HepG2 (cell line): ENCODE results near the gene TRABD. TPM values are rescaled to one million over a fixed set of nuclear protein-coding genes. Genes with fewer than 3 reads are reported as not detected.

Source experiments
- ARNT ChIP-seq: fragments of 450-650 bp; IDR thresholded peaks from 2 replicates; pipeline ENCODE4 v1.6.1; 2017
- CENPBD1 ChIP-seq: sonication (generic); formaldehyde crosslinking; IDR thresholded peaks from 2 replicates; pipeline ENCODE4 v1.8.0; 2022; ENCODE audit warnings: missing genetic modification reagents, low read depth, mild to moderate bottlenecking, borderline replicate concordance
- ETS1 ChIP-seq: sonication (generic); formaldehyde crosslinking; IDR thresholded peaks from 2 replicates; pipeline ENCODE4 v1.4.0; 2020; ENCODE audit warnings: missing genetic modification reagents
- HNF4G ChIP-seq, 2 experiments: sonication (generic) in 1 of 2; formaldehyde crosslinking in 1 of 2; IDR thresholded peaks; 2 replicates each; pipeline versions ENCODE4 v1.4.0 to v1.6.1; 2011 to 2020; ENCODE audit warnings: borderline replicate concordance in 2 of 2, low read depth in 2 of 2, mild to moderate bottlenecking in 2 of 2, low read length in 1 of 2, missing genetic modification reagents in 1 of 2, moderate library complexity in 1 of 2
- JDP2 ChIP-seq: sonication (generic); formaldehyde crosslinking; IDR thresholded peaks from 2 replicates; pipeline ENCODE4 v1.8.1; 2022; ENCODE audit warnings: missing genetic modification reagents, borderline replicate concordance
- KDM2A ChIP-seq: sonication (generic); formaldehyde crosslinking; IDR thresholded peaks from 2 replicates; pipeline ENCODE4 v1.4.0; 2020; ENCODE audit warnings: low read depth, missing genetic modification reagents, borderline replicate concordance
- MAFG ChIP-seq: sonication (generic); formaldehyde crosslinking; IDR thresholded peaks from 2 replicates; pipeline ENCODE4 v1.5.1; 2020; ENCODE audit warnings: mild to moderate bottlenecking, missing genetic modification reagents
- NBN ChIP-seq: fragments of 450-650 bp; conservative IDR thresholded peaks from 2 replicates; pipeline ENCODE4 v1.6.1; 2017
- RXRB ChIP-seq: IDR thresholded peaks from 2 replicates; pipeline ENCODE4 v1.6.1; 2016; ENCODE audit warnings: borderline replicate concordance, missing genetic modification reagents, missing compliant biosample characterization
- ZFY ChIP-seq: sonication (generic); formaldehyde crosslinking; IDR thresholded peaks from 2 replicates; pipeline ENCODE4 v1.4.0; 2020; ENCODE audit warnings: missing genetic modification reagents
- ZNF263 ChIP-seq: sonication (generic); formaldehyde crosslinking; IDR thresholded peaks from 2 replicates; pipeline ENCODE4 v1.4.0; 2020; ENCODE audit warnings: missing genetic modification reagents
- ZNF292 ChIP-seq: sonication (generic); formaldehyde crosslinking; IDR thresholded peaks from 2 replicates; pipeline ENCODE4 v1.8.1; 2022; ENCODE audit warnings: mild to moderate bottlenecking, low read depth, missing genetic modification reagents, borderline replicate concordance
- ZNF552 ChIP-seq: sonication (generic); formaldehyde crosslinking; IDR thresholded peaks from 2 replicates; pipeline ENCODE4 v1.9.0; 2022; ENCODE audit warnings: missing genetic modification reagents, mild to moderate bottlenecking, borderline replicate concordance
- ZNF777 ChIP-seq: sonication (generic); formaldehyde crosslinking; IDR thresholded peaks from 2 replicates; pipeline ENCODE4 v1.4.0; 2020; ENCODE audit warnings: missing genetic modification reagents
- polyA plus RNA-seq, 8 experiments: library from polyadenylated mRNA; depleted of rRNA in 3 of 8; stranded (reverse) in 7 of 8; unstranded in 1 of 8; fragments of >200 nt; fragmentation: Illumina TruSeq in 4 of 8; extraction: Trizol in 4 of 8; gene quantifications; 2 replicates each; pipeline versions ENCODE4 v1.2.1 to v1.2.3, GENCODE V29; 2011 to 2016; ENCODE audit warnings: low read depth in 4 of 8, missing spikeins in 1 of 8, mixed read lengths in 1 of 8; ENCODE audit not compliant: insufficient read depth in 1 of 8
- total RNA-seq, 5 experiments: library from RNA; depleted of rRNA; stranded (reverse); fragments of >200 nt; fragmentation: Illumina TruSeq; extraction: Trizol; gene quantifications; 2 replicates each; pipeline ENCODE4 v1.2.3, GENCODE V29; 2016; ENCODE audit warnings: low read depth in 1 of 5
- TF ChIP-seq, protein P1 (sequence below): sonication (generic); formaldehyde crosslinking; conservative IDR thresholded peaks from 2 replicates; pipeline ENCODE4 v1.4.0; 2020; ENCODE audit warnings: mild to moderate bottlenecking, missing genetic modification reagents, moderate library complexity
- TF ChIP-seq, protein P2 (sequence below): IDR thresholded peaks from 2 replicates; pipeline ENCODE4 v1.6.1; 2018; ENCODE audit warnings: missing genetic modification reagents
- TF ChIP-seq, protein P3 (sequence below): sonication (generic); formaldehyde crosslinking; IDR thresholded peaks from 2 replicates; pipeline ENCODE4 v1.9.0; 2022; ENCODE audit warnings: low read depth, missing genetic modification reagents
- TF ChIP-seq, protein P4 (sequence below): sonication (generic); formaldehyde crosslinking; IDR thresholded peaks from 2 replicates; pipeline ENCODE4 v1.4.0; 2020; ENCODE audit warnings: mild to moderate bottlenecking, low read depth, missing genetic modification reagents

TRABD gene
- total and polyA plus RNA-seq, 2 of the 13 experiments (the other 11 are each of a cell fraction or from before 2014, with no cell fraction given): 21.5 to 28.9 TPM

- TF ChIP-seq, protein P1, sequence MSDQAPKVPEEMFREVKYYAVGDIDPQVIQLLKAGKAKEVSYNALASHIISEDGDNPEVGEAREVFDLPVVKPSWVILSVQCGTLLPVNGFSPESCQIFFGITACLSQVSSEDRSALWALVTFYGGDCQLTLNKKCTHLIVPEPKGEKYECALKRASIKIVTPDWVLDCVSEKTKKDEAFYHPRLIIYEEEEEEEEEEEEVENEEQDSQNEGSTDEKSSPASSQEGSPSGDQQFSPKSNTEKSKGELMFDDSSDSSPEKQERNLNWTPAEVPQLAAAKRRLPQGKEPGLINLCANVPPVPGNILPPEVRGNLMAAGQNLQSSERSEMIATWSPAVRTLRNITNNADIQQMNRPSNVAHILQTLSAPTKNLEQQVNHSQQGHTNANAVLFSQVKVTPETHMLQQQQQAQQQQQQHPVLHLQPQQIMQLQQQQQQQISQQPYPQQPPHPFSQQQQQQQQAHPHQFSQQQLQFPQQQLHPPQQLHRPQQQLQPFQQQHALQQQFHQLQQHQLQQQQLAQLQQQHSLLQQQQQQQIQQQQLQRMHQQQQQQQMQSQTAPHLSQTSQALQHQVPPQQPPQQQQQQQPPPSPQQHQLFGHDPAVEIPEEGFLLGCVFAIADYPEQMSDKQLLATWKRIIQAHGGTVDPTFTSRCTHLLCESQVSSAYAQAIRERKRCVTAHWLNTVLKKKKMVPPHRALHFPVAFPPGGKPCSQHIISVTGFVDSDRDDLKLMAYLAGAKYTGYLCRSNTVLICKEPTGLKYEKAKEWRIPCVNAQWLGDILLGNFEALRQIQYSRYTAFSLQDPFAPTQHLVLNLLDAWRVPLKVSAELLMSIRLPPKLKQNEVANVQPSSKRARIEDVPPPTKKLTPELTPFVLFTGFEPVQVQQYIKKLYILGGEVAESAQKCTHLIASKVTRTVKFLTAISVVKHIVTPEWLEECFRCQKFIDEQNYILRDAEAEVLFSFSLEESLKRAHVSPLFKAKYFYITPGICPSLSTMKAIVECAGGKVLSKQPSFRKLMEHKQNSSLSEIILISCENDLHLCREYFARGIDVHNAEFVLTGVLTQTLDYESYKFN (CRISPR knock-in tag): peak; percentile 86
- TF ChIP-seq, protein P2, sequence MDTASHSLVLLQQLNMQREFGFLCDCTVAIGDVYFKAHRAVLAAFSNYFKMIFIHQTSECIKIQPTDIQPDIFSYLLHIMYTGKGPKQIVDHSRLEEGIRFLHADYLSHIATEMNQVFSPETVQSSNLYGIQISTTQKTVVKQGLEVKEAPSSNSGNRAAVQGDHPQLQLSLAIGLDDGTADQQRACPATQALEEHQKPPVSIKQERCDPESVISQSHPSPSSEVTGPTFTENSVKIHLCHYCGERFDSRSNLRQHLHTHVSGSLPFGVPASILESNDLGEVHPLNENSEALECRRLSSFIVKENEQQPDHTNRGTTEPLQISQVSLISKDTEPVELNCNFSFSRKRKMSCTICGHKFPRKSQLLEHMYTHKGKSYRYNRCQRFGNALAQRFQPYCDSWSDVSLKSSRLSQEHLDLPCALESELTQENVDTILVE (CRISPR knock-in tag): no peak
- TF ChIP-seq RXRB (CRISPR knock-in tag) (peak; percentile 76; the same call in 1 of the 2 replicates), ARNT (no peak), NBN (no peak), ZNF777 (CRISPR knock-in tag) (0 out of 2 replicates have a peak, but pooled peaks have one; percentile 57), CENPBD1 (CRISPR knock-in tag) (no peak), ZFY (CRISPR knock-in tag) (peak; percentile 76; the same call in 1 of the 2 replicates), HNF4G (IDR thresholded peaks at IDR 0.05; ENCODE audit: borderline replicate concordance, low read depth, low read length) (peak; percentile 97), HNF4G (CRISPR knock-in tag; IDR thresholded peaks at IDR 0.05; ENCODE audit: borderline replicate concordance, low read depth) (peak; percentile 81), ZNF263 (CRISPR knock-in tag) (peak; percentile 66; the same call in 1 of the 2 replicates), KDM2A (CRISPR knock-in tag) (peak; percentile 16; the same call in 1 of the 2 replicates), ETS1 (CRISPR knock-in tag) (no peak), ZNF552 (CRISPR knock-in tag) (no peak), JDP2 (no peak), ZNF292 (CRISPR knock-in tag) (peak; percentile 93), MAFG (CRISPR knock-in tag) (no peak)
- TF ChIP-seq, protein P3, sequence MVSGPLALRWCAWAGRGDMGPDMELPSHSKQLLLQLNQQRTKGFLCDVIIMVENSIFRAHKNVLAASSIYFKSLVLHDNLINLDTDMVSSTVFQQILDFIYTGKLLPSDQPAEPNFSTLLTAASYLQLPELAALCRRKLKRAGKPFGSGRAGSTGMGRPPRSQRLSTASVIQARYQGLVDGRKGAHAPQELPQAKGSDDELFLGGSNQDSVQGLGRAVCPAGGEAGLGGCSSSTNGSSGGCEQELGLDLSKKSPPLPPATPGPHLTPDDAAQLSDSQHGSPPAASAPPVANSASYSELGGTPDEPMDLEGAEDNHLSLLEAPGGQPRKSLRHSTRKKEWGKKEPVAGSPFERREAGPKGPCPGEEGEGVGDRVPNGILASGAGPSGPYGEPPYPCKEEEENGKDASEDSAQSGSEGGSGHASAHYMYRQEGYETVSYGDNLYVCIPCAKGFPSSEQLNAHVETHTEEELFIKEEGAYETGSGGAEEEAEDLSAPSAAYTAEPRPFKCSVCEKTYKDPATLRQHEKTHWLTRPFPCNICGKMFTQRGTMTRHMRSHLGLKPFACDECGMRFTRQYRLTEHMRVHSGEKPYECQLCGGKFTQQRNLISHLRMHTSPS: peak; percentile 91
- TF ChIP-seq, protein P4, sequence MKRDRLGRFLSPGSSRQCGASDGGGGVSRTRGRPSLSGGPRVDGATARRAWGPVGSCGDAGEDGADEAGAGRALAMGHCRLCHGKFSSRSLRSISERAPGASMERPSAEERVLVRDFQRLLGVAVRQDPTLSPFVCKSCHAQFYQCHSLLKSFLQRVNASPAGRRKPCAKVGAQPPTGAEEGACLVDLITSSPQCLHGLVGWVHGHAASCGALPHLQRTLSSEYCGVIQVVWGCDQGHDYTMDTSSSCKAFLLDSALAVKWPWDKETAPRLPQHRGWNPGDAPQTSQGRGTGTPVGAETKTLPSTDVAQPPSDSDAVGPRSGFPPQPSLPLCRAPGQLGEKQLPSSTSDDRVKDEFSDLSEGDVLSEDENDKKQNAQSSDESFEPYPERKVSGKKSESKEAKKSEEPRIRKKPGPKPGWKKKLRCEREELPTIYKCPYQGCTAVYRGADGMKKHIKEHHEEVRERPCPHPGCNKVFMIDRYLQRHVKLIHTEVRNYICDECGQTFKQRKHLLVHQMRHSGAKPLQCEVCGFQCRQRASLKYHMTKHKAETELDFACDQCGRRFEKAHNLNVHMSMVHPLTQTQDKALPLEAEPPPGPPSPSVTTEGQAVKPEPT (CRISPR knock-in tag): peak; percentile 45; the same call in 1 of the 2 replicates
Measured at GRCh38 chr22:50146439-50147238, 39.1 kb upstream of the TRABD start (continued).
